Measurements from ENCODE around the gene XPNPEP2.

- TF ChIP-seq ZNF423 (CRISPR knock-in tag; IDR thresholded peaks at IDR 0.05) (no peak), CTCF (IDR thresholded peaks at IDR 0.05) (no peak), ZNF416 (CRISPR knock-in tag; IDR thresholded peaks at IDR 0.05) (no peak), ESRRA (CRISPR knock-in tag; IDR thresholded peaks at IDR 0.05; ENCODE audit: borderline replicate concordance) (no peak), AR (CRISPR knock-in tag; IDR thresholded peaks at IDR 0.05) (no peak), ZNF121 (CRISPR knock-in tag; IDR thresholded peaks at IDR 0.05) (no peak), ZNF425 (CRISPR knock-in tag; conservative IDR thresholded peaks at IDR 0.05) (no peak)
Observed at GRCh38 chrX:129779086-129779672, 40.4 kb downstream of the XPNPEP2 start.
